ENCODE measurements around the gene AKT1. TPM values are rescaled to one million over a fixed set of nuclear protein-coding genes. Genes with fewer than 3 reads are reported as not detected.
"Not testable (repeated sequence)": the region's sequence is repeated elsewhere in the genome, so short reads cannot be mapped to it uniquely, and the experiment has no call there.

Gene AKT1
- total RNA-seq, 1 donor from 2014 or later, result 261 TPM

- no peak for DNase-seq (ENCODE audit: low read depth)
Measured at GRCh38 chr14:104818714-104819161, 23.2 kb upstream of the AKT1 start.

DNA sequence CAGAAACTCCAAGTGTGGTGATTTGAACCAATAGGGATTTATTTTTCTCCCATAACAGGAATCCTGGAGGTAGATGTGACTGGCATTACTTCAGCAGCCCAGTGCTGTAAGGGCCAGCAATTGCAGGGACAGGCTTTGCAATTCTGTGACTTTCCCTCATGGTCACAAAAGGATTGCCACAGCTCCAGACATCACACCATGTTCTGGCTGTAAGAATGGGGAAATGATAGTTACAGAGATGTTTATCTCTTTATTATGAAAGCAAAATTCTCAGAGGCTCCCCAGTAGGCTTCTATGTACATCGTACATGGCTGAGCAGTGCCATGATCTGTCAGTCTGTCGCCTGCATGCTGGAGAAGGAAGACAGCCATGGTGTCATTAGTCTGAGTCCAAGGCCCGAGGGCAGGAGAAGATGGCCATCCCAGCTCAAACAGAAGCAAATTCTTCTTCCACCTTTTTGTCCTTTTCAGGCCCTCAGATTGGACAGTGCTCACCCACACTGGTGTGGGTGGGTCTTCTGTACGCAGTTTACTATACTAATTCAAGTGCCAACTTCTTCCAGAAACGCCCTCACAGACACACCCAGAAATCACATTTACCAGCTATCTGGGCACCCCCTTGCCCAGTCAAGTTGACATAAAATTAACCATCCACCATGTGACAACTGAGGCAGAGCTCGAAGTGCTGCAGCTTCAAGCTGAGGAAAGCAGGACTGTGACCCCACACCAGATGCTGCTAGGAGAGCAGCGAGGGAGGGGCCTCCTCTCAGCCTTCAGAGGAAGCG lies 22.6 kb upstream of the AKT1 start:
- DNase-seq (ENCODE audit: low read depth), result no peak

GRCh38 chr14:104816616-104816884 lies 21.0 kb upstream of the AKT1 start:
- no peak for DNase-seq (ENCODE audit: low read depth)

GRCh38 chr14:104814701-104815100 lies 19.2 kb upstream of the AKT1 start:
- not testable (repeated sequence) for DNase-seq (ENCODE audit: low read depth)

- no peak for DNase-seq (ENCODE audit: low read depth)
Measured at GRCh38 chr14:104813286-104813685, 17.7 kb upstream of the AKT1 start.

DNA sequence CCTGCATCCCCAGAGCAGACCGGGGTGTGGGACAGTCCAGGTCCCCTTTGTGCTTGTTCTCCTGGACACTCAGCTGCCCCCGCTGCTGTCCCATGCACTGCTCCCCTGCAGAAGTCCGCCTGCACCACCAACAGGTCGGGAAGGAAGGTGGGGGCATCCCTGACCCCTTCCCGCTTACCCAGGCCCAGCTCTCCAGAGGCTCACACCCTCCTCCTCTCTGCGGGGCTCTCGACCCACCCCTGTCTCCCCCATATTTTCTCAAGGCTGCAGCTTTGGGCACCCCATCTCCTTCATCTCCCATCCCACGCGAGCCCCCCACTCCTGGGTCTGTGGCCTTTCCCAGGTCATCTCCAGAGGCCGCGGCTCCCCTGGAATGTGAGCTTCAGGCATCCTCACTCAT lies 14.8 kb upstream of the AKT1 start:
- DNase-seq (ENCODE audit: low read depth), result no peak

DNA sequence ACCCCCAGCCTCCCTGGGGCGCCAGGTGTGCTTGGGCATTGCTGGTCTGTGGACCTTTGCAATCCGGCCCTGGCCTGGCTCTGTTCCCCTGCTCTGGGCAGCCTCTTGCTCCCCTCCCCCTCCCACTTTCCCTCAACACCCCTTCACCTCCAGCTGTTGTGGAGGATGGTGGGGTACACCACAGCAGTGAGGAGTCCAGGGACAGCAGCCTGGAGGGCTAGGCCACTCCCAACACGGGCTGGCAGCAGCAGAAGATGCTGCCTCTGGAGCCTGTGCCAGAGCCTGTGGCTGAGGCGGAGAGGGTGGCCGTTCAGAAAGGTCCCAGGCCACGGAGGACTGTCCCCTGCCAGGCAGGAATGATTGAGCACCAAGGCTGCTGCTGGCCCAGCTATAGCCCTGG lies 12.9 kb upstream of the AKT1 start:
- DNase-seq (ENCODE audit: low read depth), result no peak

GRCh38 chr14:104806625-104807465 lies 11.3 kb upstream of the AKT1 start:
- no peak for DNase-seq (ENCODE audit: low read depth)

- no peak for DNase-seq (ENCODE audit: low read depth)
Measured at GRCh38 chr14:104805941-104806624, 10.5 kb upstream of the AKT1 start.

DNA sequence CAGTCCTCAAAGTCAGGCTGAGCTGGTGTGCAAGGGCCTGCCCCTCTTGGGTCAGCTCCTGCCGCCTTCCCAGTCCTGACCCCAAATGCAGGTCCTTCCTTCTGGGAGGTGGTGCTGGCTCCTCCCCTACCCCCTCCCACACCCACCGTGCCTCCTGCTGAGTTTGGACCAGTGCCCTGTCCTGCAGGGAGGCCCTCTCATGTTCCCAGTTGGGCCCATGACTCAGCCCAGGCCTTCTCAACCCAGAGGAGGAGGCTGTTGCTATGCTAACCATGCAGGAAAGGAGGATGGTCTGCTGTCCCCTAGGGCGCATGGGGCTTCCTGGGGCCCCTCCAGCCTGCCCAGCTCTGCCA lies 9.8 kb upstream of the AKT1 start:
- peak; percentile 76 for DNase-seq (ENCODE audit: low read depth)

- DNase-seq (ENCODE audit: low read depth), result no peak
Measured at GRCh38 chr14:104804481-104805325, 9.2 kb upstream of the AKT1 start.

DNA sequence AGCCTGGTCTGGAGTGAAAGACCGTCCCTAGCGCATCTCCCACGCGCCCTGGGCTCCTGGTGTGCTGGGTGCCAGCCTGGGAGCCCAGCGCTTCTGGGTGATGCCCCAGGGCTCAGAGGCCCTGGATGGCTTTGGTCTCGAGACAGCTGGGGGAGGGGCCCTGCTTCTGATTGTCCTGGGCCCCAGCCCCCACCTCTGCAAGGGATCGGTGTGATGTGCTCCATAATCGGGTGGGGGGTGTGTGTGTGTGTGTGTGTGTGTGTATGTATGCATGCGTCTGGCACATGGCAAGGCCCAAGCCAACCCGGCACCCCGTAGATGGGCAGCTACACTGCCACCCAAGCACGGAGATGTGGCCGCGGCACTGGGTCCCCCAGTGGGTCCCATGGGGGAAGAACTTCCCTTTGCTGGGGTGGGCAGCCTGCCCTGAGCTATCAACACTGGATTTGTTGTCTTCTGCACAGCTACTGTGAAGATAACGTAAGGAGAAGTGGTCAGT lies 8.4 kb upstream of the AKT1 start:
- DNase-seq (ENCODE audit: low read depth), result no peak

GRCh38 chr14:104803280-104803911 lies 7.8 kb upstream of the AKT1 start:
- no peak for DNase-seq (ENCODE audit: low read depth)

GRCh38 chr14:104802394-104803184 lies 7.0 kb upstream of the AKT1 start:
- no peak for DNase-seq (ENCODE audit: low read depth)

GRCh38 chr14:104801520-104802393 lies 6.2 kb upstream of the AKT1 start:
- DNase-seq (ENCODE audit: low read depth), result no peak

- peak; percentile 24 for DNase-seq (ENCODE audit: low read depth)
Measured at GRCh38 chr14:104800771-104801519, 5.4 kb upstream of the AKT1 start, which contains the start of gene ZBTB42. Gene ZBTB42 (plus strand): TSS chr14:104801101. CDS start chr14:104801198, 97 bp downstream.

DNA sequence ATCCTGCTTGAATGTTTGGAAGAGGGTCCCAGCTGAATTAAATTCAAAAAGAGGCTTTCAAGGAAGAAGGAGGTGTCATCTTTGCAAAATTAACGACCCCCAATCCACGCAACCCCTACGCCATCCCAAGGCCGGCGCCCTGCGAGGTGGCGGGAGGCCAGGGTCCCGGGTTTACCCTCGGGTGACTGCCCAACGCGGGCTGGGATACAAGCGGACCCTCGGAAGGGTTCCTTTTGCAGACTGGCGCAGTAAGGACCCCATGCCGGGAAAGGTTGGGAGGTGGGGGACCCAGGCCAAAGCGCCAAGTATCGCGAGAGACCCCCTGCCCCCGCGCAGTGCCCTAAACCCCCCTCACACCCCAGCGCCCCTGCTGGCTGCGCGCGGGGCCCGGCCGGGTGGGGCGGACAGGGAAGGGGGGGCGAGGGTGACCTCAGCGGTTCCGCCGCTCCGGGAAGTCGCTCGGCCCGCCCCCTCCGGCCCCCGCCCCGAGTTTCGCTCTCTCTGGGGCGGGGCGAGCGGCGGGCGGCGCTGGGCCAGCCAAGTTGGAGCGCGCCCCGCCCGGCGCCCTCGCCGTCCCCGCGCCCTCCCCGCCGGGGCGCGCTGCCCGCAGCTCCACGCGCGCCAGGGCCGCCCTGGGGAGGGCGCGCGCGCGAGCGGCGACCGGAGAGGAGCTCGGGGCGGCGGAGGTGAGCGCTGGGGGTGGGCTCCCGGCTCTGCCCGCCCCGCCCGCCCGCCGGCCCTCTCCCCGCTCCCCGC lies 4.6 kb upstream of the AKT1 start:
- DNase-seq (ENCODE audit: low read depth), result no peak
